OCI-LY3 (cell line): ENCODE measurements around the gene ELFN1.

ENCODE experiments used
- EZH2phosphoT487 ChIP-seq: fragments of 200-600 bp; shearing (Covaris generic); IDR thresholded peaks from 2 replicates; pipeline ENCODE4 v1.6.1; 2018; ENCODE audit warnings: antibody characterized with exemption, mixed run types, low read depth
- TF ChIP-seq, protein P1 (sequence below): fragments of 200-600, 300-600 bp; sonication (generic); IDR thresholded peaks from 2 replicates; pipeline ENCODE4 v1.5.1; 2014; ENCODE audit warnings: antibody characterized with exemption, low read length, low read depth

GRCh38 chr7:1733908-1734730 is 64.0 kb downstream of the ELFN1 start:
- TF ChIP-seq, protein P1, sequence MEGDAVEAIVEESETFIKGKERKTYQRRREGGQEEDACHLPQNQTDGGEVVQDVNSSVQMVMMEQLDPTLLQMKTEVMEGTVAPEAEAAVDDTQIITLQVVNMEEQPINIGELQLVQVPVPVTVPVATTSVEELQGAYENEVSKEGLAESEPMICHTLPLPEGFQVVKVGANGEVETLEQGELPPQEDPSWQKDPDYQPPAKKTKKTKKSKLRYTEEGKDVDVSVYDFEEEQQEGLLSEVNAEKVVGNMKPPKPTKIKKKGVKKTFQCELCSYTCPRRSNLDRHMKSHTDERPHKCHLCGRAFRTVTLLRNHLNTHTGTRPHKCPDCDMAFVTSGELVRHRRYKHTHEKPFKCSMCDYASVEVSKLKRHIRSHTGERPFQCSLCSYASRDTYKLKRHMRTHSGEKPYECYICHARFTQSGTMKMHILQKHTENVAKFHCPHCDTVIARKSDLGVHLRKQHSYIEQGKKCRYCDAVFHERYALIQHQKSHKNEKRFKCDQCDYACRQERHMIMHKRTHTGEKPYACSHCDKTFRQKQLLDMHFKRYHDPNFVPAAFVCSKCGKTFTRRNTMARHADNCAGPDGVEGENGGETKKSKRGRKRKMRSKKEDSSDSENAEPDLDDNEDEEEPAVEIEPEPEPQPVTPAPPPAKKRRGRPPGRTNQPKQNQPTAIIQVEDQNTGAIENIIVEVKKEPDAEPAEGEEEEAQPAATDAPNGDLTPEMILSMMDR = no peak
- TF ChIP-seq EZH2phosphoT487 = no peak
